ENCODE measurements around the gene PCSK6.

GRCh38 chr15:101376615-101377395 lies 112.7 kb downstream of the PCSK6 start:
- no peak for TF ChIP-seq CTCF (conservative IDR thresholded peaks at IDR 0.05; ENCODE audit: low read length)
- no peak for TF ChIP-seq EZH2phosphoT487 (IDR thresholded peaks at IDR 0.05; ENCODE audit: borderline replicate concordance, low read depth, low read length)
